ENCODE results near the gene TICRR.

DNA sequence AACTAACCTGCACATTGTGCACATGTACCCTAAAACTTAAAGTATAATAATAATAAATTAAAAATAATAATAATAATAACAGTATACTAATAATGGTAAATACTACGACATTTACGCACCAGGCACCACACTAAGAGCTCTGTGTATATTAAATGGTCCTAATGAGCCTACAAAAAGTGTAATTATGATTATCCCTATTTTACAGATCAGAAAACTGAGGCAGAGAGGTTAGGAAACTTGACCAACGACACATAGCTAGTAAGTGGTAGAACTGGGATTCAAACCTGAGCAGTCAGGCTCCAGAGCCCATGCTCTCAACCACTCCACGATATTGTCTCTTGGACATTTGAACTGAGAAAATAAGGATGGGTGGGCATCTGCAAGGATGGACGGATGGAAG lies 65.0 kb downstream of the TICRR start:
- TF ChIP-seq, protein P1, sequence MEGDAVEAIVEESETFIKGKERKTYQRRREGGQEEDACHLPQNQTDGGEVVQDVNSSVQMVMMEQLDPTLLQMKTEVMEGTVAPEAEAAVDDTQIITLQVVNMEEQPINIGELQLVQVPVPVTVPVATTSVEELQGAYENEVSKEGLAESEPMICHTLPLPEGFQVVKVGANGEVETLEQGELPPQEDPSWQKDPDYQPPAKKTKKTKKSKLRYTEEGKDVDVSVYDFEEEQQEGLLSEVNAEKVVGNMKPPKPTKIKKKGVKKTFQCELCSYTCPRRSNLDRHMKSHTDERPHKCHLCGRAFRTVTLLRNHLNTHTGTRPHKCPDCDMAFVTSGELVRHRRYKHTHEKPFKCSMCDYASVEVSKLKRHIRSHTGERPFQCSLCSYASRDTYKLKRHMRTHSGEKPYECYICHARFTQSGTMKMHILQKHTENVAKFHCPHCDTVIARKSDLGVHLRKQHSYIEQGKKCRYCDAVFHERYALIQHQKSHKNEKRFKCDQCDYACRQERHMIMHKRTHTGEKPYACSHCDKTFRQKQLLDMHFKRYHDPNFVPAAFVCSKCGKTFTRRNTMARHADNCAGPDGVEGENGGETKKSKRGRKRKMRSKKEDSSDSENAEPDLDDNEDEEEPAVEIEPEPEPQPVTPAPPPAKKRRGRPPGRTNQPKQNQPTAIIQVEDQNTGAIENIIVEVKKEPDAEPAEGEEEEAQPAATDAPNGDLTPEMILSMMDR (IDR thresholded peaks at IDR 0.05; ENCODE audit: control extremely low read depth in 1 of 3, insufficient read depth in 1 of 3, low read depth in 1 of 3, low read length in 3 of 3) = no peak
- TF ChIP-seq POLR2A (IDR thresholded peaks at IDR 0.05; ENCODE audit: control extremely low read depth in 1 of 2, low read depth in 2 of 2, low read length in 2 of 2) (no peak), MAFK (IDR thresholded peaks at IDR 0.05; ENCODE audit: low read depth, low read length) (no peak), EP300 (IDR thresholded peaks at IDR 0.05; ENCODE audit: borderline replicate concordance in 1 of 2, low read depth in 2 of 2, low read length in 2 of 2) (no peak), FOSL1 (IDR thresholded peaks at IDR 0.05; ENCODE audit: insufficient read depth, low read depth, low read length) (no peak), EGR1 (IDR thresholded peaks at IDR 0.05; ENCODE audit: borderline replicate concordance, low read depth, low read length) (no peak), BCL11A (IDR thresholded peaks at IDR 0.05; ENCODE audit: low read depth in 2 of 2, low read length in 2 of 2) (no peak), KDM1A (IDR thresholded peaks at IDR 0.05; ENCODE audit: borderline replicate concordance, low read length) (no peak), ZNF274 (IDR thresholded peaks at IDR 0.05; ENCODE audit: borderline replicate concordance, extremely low read depth, low read length) (no peak)
